ENCODE measurements around the gene HRH4.

Gene HRH4, protein sequence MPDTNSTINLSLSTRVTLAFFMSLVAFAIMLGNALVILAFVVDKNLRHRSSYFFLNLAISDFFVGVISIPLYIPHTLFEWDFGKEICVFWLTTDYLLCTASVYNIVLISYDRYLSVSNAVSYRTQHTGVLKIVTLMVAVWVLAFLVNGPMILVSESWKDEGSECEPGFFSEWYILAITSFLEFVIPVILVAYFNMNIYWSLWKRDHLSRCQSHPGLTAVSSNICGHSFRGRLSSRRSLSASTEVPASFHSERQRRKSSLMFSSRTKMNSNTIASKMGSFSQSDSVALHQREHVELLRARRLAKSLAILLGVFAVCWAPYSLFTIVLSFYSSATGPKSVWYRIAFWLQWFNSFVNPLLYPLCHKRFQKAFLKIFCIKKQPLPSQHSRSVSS

GRCh38 chr18:24460388-24460787, at the start of gene HRH4:
Gene HRH4, plus strand, starts transcription at chr18:24460637. Its CDS starts 92 bp downstream, at chr18:24460729.
- no peak for DNase-seq

GRCh38 chr18:24413148-24413547, 47.3 kb upstream of the HRH4 start:
- no peak for DNase-seq

GRCh38 chr18:24414349-24415003, 46.0 kb upstream of the HRH4 start:
- no peak for DNase-seq

- no peak for DNase-seq
Measured at GRCh38 chr18:24417480-24417879, 43.0 kb upstream of the HRH4 start.

DNA sequence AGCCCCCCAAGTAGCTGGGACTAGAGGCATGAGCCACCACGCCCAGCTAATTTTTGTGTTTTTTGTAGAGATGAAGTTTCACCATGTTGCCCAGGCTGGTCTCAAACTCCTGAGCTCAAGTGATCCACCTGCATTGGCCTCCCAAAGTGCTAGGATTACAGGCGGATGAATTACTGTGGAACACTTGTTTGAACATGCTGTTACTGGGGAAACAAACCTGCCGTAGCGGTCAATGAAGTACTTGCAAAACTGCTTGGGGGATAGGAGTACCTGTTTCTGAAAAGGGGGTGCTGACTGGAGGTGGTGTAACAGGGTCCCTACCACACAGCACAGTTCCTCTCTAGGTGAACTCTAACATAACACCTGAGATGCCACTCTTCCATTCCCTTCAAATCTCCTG, 39.9 kb upstream of the HRH4 start:
- no peak for DNase-seq

- no peak for DNase-seq
Measured at GRCh38 chr18:24421831-24422230, 38.6 kb upstream of the HRH4 start.

GRCh38 chr18:24426073-24426397, 34.4 kb upstream of the HRH4 start:
- DNase-seq, result no peak

GRCh38 chr18:24426398-24427294, 33.8 kb upstream of the HRH4 start, which contains the start of gene IMPACT:
Gene IMPACT, plus strand, starts transcription at chr18:24426670. Its CDS starts 87 bp downstream, at chr18:24426757.
- DNase-seq, result no peak

- DNase-seq, result no peak
Measured at GRCh38 chr18:24427484-24427883, 33.0 kb upstream of the HRH4 start.

DNA sequence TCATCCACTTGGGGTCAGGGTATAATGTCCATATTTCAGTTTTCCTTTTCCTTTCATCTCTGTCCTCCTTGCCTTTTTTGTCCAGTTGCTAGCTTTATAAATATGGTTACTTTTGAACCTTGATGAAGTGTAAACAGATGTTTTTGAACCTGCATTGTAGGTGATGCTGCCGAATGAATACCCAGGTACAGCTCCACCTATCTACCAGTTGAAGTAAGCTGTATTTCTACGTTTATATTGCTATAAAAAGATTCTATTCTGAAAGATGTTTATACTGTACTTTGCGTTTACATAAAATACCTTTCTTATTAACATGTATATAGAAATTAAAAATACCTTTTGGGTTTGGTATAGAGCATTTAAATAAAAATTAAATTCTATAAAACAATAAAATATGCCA, 31.7 kb upstream of the HRH4 start:
- no peak for DNase-seq

DNA sequence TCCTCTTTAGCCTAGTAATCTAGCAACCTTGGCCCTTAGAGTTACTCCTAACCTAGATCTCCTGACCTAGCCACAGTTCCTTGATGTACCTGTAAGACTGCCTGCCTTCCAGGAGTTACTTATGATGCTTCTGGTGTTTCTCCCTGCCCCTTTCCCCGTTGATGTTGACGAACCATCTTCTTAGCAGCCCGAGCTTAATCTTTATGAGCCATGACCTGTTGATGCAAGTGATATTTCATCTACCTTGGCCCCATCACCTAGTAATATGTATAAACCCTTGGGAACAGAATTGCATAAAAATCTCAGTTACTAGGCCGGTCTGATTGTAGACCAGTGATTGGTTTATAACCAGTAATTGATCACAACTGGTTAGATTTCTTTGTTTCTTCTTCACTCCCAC, 31.2 kb upstream of the HRH4 start:
- DNase-seq, result no peak

- no peak for DNase-seq
Measured at GRCh38 chr18:24432618-24433017, 27.8 kb upstream of the HRH4 start.

GRCh38 chr18:24436939-24437338, 23.5 kb upstream of the HRH4 start:
- no peak for DNase-seq

- no peak for DNase-seq
Measured at GRCh38 chr18:24443870-24444269, 16.6 kb upstream of the HRH4 start.

GRCh38 chr18:24446453-24446852, 14.0 kb upstream of the HRH4 start:
- DNase-seq, result no peak

- no peak for DNase-seq
Measured at GRCh38 chr18:24446953-24447538, 13.4 kb upstream of the HRH4 start.

DNA sequence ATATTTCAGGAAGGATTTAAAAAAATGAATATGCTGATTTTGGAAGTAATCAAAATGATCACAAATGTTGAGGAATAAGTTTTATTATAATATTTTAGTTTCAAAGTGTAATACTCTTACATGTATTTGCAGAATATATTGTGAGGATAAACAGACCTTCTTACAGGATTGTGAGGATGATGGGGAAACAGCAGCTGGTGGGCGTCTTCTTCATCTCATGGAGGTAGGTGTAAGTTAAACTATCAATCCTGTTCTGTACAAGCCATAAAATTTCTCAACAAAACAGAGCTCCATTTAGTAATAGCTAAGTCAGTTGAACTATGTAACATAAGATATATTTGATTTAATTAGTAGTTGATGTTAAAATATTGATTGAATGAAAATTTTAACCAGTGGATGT, 12.5 kb upstream of the HRH4 start:
- no peak for DNase-seq

GRCh38 chr18:24456549-24456948, 3.9 kb upstream of the HRH4 start:
- DNase-seq, result no peak

DNA sequence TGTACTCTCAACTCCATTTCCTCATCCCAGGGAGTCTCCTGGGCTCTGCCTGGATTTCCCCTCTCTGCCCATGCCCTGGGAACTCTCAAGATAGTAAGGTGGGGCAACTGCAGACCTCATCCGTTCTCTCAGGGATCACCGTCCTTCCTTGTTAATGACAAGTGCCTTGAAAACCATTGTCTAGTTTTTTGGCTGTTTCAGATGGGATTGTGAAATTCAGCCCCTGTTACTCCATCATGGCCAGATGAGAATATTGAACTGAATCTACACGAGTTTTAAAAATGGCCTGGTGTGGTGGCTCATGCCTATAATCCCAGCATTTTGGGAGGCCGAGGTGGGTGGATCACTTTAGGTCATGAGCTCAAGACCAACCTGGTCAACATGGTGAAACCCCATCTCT, 665 bp upstream of the HRH4 start:
- DNase-seq, result no peak

GRCh38 chr18:24461996-24462395, 1.6 kb downstream of the HRH4 start:
- no peak for DNase-seq

GRCh38 chr18:24462838-24463775, 2.7 kb downstream of the HRH4 start:
- DNase-seq, result no peak

- no peak for DNase-seq
Measured at GRCh38 chr18:24465486-24465885, 5.0 kb downstream of the HRH4 start.
